T-helper 1 cell (primary cell): Measurements from ENCODE around the gene MAP4K3.
"Not testable (repeated sequence)": the region's sequence is repeated elsewhere in the genome, so short reads cannot be mapped to it uniquely, and the experiment has no call there.

Experiments used
- DNase-seq, 5 donors: peaks; one replicate each; pipeline ENCODE4 v3.0.0-alpha.2; 2012 to 2020

MAP4K3 gene

DNA sequence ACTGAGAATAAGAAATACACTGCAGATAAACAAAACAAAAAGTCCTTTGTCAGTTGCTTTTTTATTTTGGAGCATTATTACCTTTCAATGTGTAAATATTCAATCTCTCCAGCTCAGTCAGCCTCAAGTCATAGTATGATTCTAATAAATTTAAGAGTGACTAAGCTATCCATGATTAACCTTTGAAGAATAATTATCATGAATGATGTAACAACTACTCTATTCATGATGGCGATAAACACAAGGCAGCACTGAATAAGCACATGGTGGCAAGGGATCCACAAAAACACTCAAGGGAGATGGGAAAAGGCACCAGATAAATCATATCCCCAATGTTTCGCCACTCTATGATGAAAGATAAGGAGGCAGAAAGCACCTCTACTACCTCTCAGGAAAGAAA is 67.0 kb downstream of the MAP4K3 start:
- no peak for DNase-seq

DNA sequence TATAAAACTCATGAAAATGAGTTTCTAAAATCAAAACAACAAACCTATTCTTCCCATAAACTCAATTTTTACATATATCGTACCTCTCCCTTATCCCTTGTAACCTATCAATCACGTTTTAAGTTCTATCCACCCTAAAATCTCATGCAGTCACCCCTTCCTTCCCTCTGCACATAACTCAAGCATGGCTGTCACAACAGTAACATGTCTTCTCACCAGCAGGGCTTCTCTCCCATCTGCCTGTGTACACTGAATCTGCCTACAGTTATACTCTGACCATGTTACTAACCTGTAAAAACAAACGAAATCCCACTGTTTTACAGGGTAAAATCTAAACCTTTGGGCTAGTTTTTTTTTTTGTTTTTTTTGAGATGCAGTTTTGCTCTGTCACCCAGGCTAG is 68.2 kb downstream of the MAP4K3 start:
- DNase-seq, result no peak

GRCh38 chr2:39368376-39368775 is 68.7 kb downstream of the MAP4K3 start:
- no peak for DNase-seq

GRCh38 chr2:39362595-39362994 is 74.5 kb downstream of the MAP4K3 start:
- no peak for DNase-seq

GRCh38 chr2:39361511-39361910 is 75.6 kb downstream of the MAP4K3 start:
- no peak for DNase-seq

DNA sequence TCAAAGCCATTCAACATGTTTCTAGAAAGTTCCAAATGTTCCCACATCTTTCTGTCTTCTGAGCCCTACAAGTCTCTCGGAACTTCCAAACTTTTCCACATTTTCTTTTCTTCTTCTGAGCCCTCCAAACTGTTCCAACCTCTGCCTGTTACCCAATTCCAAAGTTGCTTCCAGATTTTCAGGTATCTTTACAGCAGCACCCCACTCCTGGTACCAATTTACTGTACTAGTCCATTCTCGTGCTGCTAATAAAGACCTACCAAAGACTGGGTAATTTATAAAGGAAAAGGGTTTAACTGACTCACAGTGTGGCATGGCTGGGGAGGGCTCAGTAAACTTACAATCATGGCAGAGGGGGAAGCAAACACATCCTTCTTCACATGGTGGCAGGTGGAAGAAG is 76.7 kb downstream of the MAP4K3 start:
- DNase-seq, result not testable (repeated sequence)

- DNase-seq, result no peak
Measured at GRCh38 chr2:39359453-39360038, 77.5 kb downstream of the MAP4K3 start.

DNA sequence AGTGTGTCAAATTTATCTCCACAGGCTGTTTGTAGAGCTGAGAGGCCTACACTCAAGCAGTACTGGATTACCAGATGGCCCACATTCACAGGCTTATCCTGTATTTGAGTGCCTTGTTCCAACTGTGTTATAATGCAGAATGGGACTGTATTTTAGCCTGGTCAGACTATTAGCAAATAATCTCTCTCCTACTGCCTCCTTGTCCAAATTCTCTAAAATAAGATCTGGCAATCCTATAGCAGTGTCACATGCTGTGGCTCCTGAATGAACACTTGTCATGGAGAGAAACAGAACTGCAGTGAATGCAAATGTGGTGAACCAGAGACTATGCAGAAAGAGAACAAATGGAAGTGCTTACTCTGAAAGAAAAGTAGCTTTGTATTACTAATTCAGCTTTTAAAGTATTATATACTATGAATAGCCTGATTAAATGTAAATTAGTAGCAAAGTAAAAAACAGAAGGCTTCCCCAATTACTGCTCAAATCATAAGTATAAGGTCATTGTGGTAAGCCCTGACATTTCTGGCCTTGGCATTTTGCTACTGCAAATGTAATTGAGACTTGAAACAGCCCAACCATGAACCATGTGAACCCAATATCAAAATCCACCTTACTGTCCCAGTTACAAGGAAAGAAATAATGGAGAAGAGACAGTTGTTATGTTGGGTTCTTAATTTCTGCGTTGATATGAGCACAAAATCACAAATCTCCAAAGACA is 80.0 kb downstream of the MAP4K3 start:
- DNase-seq, result no peak

GRCh38 chr2:39350658-39351057 is 86.4 kb downstream of the MAP4K3 start:
- no peak for DNase-seq

GRCh38 chr2:39338502-39338901 is 98.6 kb downstream of the MAP4K3 start:
- DNase-seq, result no peak

- no peak for DNase-seq
Measured at GRCh38 chr2:39335930-39336329, 101.2 kb downstream of the MAP4K3 start.

GRCh38 chr2:39334978-39335377 is 102.1 kb downstream of the MAP4K3 start:
- DNase-seq, result no peak

GRCh38 chr2:39334529-39334928 is 102.6 kb downstream of the MAP4K3 start:
- no peak for DNase-seq

DNA sequence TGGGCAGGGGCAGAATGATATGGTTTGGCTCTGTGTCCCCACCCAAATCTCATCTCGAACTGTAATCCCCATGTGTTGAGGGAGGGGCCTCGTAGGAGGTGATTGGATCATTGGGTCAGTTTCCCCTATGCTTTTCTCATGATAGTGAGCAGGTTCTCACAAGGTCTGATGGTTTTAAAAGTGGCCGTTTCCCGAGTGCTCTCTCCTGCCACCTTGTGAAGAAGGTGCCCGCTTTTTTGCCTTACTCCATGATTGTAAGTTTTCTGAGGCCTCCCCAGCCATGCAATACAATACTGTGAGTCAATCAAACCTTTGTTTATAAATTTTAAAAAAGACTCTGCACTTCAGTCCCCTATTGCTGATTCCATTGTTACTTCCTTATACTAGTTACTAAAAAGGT is 110.4 kb downstream of the MAP4K3 start:
- DNase-seq, result no peak

GRCh38 chr2:39325966-39326365 is 111.1 kb downstream of the MAP4K3 start:
- DNase-seq, result no peak

GRCh38 chr2:39321056-39322035 is 115.7 kb downstream of the MAP4K3 start:
- DNase-seq, result not testable (repeated sequence)

DNA sequence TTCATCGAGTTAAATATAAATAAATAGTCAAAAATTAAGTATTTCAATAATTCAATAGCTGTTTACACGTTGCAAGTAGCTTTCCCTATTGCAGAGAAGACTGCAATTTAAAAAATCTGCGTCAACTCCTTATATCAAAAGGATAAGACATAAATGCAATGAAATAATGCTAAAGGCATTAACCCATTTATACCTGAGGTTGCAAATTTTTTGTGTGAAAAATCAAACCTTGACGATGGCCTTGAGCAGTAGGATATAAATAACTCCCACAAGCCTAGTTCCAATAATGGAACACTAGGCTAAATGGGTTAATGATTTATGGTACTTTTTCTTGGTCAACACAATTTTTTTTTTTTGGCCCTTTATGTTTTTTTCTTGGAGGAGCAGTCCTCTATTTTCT is 116.9 kb downstream of the MAP4K3 start:
- no peak for DNase-seq

DNA sequence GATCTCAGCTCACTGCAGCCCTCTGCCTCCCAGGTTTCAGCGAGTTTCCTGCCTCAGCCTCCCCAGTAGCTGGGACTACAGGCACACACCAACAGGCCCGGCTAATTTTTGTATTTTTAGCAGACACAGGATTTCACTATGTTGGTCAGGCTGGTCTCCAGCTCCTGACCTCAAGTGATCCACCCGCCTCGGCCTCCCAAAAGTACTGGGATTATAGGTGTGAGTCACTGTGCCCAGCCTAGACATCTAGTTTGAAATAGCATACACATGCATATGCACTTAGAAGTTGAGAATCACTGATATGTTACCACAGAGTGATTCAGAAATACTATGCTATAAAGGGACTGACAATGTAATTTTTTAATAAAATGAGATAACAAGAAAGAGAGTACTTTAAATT is 123.5 kb downstream of the MAP4K3 start:
- DNase-seq, result no peak

DNA sequence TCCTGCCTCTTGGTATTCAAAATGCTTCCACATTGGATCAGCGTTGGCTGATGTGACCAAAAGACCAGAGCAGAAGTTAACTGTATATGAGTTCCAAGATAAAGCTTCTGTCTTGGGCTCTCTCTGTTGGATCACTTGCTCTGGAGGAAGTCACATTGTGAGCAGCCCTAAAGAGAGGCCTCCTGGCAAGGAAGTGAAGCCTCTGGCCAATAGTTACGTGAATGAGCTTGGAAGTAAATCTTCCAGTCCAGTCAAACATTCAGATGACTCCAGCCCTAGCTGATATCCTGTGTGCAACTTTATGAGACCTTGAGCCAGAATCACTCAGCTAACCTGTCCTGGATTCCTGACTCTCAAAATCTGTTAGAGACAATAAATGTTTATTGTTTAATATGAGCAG is 125.6 kb downstream of the MAP4K3 start:
- DNase-seq, result no peak

DNA sequence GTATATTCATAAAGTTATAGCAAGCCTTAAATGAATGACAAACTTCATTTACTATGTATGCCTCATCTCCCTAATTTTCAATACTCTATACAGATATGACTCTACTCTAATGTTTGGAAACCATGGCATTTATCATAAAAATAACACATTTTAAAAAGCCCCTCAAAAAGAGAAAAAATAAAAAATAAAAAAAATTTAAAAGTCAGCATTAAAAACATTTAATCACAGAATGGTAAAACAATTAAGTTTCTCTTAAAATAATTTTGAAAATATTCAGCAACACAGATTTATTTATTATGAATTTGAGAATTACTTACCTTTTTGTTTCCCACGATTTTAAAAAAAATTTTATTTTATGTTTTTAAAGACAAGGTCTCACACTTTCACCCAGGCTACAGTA is 128.3 kb downstream of the MAP4K3 start:
- DNase-seq, result no peak

DNA sequence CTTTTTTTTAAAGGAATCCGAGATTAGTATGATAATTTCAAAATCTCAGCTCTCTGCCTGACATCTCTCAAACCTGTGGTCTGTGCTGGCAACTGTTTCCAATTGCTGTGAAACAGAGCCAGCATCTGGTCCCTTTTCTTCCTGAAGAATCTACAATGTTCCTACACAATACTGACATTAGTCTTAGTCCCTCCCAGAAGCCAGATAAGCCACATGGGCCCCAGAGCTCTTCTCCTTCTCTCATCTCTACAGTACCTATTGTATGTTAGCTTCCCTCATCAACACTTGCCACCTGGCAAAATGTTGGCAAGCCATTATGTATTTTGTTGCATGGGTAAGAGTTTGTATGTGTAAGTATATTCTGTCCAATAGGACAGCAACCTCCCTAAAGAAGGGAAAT is 130.5 kb downstream of the MAP4K3 start:
- DNase-seq, result no peak

DNA sequence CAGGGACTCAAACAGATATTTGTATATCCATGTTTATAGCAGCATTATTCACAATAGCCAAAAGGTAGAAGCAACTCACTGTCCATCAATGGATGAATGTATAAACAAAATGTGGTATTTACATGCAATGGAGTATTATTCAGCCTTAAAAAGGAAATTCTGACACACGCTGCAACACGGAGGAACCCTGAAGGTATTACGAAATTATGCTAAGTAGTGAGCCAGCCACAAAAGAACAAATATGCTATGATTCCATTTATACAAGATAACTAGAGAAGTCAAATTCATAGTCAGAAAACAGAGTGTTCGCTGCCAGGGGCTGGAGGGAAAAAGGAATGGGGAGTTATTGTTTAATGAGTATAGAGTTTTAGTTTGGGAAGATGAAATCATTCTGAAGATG is 132.4 kb downstream of the MAP4K3 start:
- no peak for DNase-seq

GRCh38 chr2:39304200-39304599 is 132.9 kb downstream of the MAP4K3 start:
- DNase-seq, result no peak

DNA sequence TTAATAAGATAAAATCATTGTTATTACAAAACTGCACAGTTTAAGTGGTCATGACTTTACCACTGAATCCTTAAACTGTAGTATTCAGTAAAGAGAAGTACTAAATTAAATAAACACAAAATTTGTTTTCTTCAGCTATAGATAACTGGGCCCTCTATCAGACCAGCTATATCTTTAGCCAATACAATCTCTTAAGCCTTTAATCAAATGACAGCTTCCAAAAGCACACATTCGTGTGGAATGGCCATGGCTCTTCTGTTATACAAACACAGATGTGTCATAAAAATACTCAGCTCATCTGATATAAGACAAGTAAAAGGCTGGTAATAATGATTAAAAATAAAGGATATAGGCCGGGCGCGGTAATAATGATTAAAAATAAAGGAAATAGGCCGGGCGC is 135.7 kb downstream of the MAP4K3 start:
- DNase-seq, result no peak
